ENCODE data around the gene ZNF277.

The ZNF277 gene

GRCh38 chr7:112224186-112224585 lies 17.7 kb downstream of the ZNF277 start:
- DNase-seq, result no peak
- ChIA-PET CTCF (interaction anchor here (0.8 to 1.4 kb wide), 2 partner anchors 8 to 9 kb away, joined by 4 read pairs; no protein-coding TSS in a partner anchor), POLR2A (no interaction called here)
- H3K36me3 ChIP-seq (ENCODE audit: control insufficient read depth in 4 of 4, insufficient read depth in 4 of 4, low read length in 3 of 4), result peaks cover 0 to 6% (median 5%) of the 10 kb centered on the region in 4 experiments
- peaks cover 0 to 5% (median 0%) of the 10 kb centered on the region in 5 experiments for H3K9me3 ChIP-seq (ENCODE audit: control extremely low read depth in 1 of 5, control insufficient read depth in 4 of 5, insufficient read depth in 2 of 5, low read depth in 1 of 5, low read length in 4 of 5)
- no peak overlapping the region for H3K4me3 ChIP-seq (ENCODE audit: control insufficient read depth in 1 of 7, extremely low read depth in 1 of 7, insufficient read depth in 4 of 7, low read depth in 2 of 7, low read length in 6 of 7)
- no peaks in the 10 kb centered on the region for H3K4me1 ChIP-seq (ENCODE audit: control extremely low read depth in 1 of 4, control insufficient read depth in 4 of 4, insufficient read depth in 4 of 4, low read length in 3 of 4)
- no peaks in the 10 kb centered on the region for H3K27me3 ChIP-seq (replicated peaks in 2 of 5; ENCODE audit: control insufficient read depth in 4 of 5, insufficient read depth in 5 of 5, low read length in 4 of 5)
- no CpG with 5 or more reads among the region's 2 CpGs for WGBS (ENCODE audit: insufficient coverage)
- no peak overlapping the region for H3K27ac ChIP-seq (ENCODE audit: insufficient read depth in 1 of 2, low read depth in 1 of 2, low read length in 2 of 2, poor library complexity in 1 of 2, severe bottlenecking in 2 of 2)

- H3K4me3 ChIP-seq (ENCODE audit: control insufficient read depth in 1 of 7, extremely low read depth in 1 of 7, insufficient read depth in 4 of 7, low read depth in 2 of 7, low read length in 6 of 7), result no peak overlapping the region
- no peaks in the 10 kb centered on the region for H3K27me3 ChIP-seq (replicated peaks in 2 of 5; ENCODE audit: control insufficient read depth in 4 of 5, insufficient read depth in 5 of 5, low read length in 4 of 5)
- DNase-seq, result no peak
- peaks cover 0 to 6% (median 5%) of the 10 kb centered on the region in 4 experiments for H3K36me3 ChIP-seq (ENCODE audit: control insufficient read depth in 4 of 4, insufficient read depth in 4 of 4, low read length in 3 of 4)
- no peaks in the 10 kb centered on the region for H3K4me1 ChIP-seq (ENCODE audit: control extremely low read depth in 1 of 4, control insufficient read depth in 4 of 4, insufficient read depth in 4 of 4, low read length in 3 of 4)
- ChIA-PET POLR2A (no interaction called here), CTCF (interaction anchor here (0.8 kb wide), 1 partner anchor 8 kb away, joined by 4 read pairs; no protein-coding TSS in a partner anchor)
- H3K9me3 ChIP-seq (ENCODE audit: control extremely low read depth in 1 of 5, control insufficient read depth in 4 of 5, insufficient read depth in 2 of 5, low read depth in 1 of 5, low read length in 4 of 5), result peaks cover 0 to 5% (median 0%) of the 10 kb centered on the region in 5 experiments
- H3K27ac ChIP-seq (ENCODE audit: insufficient read depth in 1 of 2, low read depth in 1 of 2, low read length in 2 of 2, poor library complexity in 1 of 2, severe bottlenecking in 2 of 2), result no peak overlapping the region
Measured at GRCh38 chr7:112225006-112225405, 18.5 kb downstream of the ZNF277 start.

- H3K36me3 ChIP-seq (ENCODE audit: control insufficient read depth in 4 of 4, insufficient read depth in 4 of 4, low read length in 3 of 4), result peaks cover 0 to 6% (median 5%) of the 10 kb centered on the region in 4 experiments
- ChIA-PET CTCF (interaction anchor here (0.6 kb wide), 1 partner anchor 187 kb away, joined by 3 read pairs; no protein-coding TSS in a partner anchor), POLR2A (no interaction called here)
- H3K27ac ChIP-seq (ENCODE audit: insufficient read depth in 1 of 2, low read depth in 1 of 2, low read length in 2 of 2, poor library complexity in 1 of 2, severe bottlenecking in 2 of 2), result no peak overlapping the region
- WGBS (ENCODE audit: insufficient coverage), result no CpG with 5 or more reads among the region's 4 CpGs
- H3K4me3 ChIP-seq (ENCODE audit: control insufficient read depth in 1 of 7, extremely low read depth in 1 of 7, insufficient read depth in 4 of 7, low read depth in 2 of 7, low read length in 6 of 7), result no peak overlapping the region
- no peak for DNase-seq
- no peaks in the 10 kb centered on the region for H3K4me1 ChIP-seq (ENCODE audit: control extremely low read depth in 1 of 4, control insufficient read depth in 4 of 4, insufficient read depth in 4 of 4, low read length in 3 of 4)
- H3K27me3 ChIP-seq (replicated peaks in 2 of 5; ENCODE audit: control insufficient read depth in 4 of 5, insufficient read depth in 5 of 5, low read length in 4 of 5), result no peaks in the 10 kb centered on the region
- H3K9me3 ChIP-seq (ENCODE audit: control extremely low read depth in 1 of 5, control insufficient read depth in 4 of 5, insufficient read depth in 2 of 5, low read depth in 1 of 5, low read length in 4 of 5), result peaks cover 0 to 5% (median 0%) of the 10 kb centered on the region in 5 experiments
Measured at GRCh38 chr7:112226701-112227276, 20.3 kb downstream of the ZNF277 start.

- H3K4me1 ChIP-seq (ENCODE audit: control extremely low read depth in 1 of 4, control insufficient read depth in 4 of 4, insufficient read depth in 4 of 4, low read length in 3 of 4), result no peaks in the 10 kb centered on the region
- no peak for DNase-seq
- H3K36me3 ChIP-seq (ENCODE audit: control insufficient read depth in 4 of 4, insufficient read depth in 4 of 4, low read length in 3 of 4), result peaks cover 0 to 2% (median 0%) of the 10 kb centered on the region in 4 experiments
- no CpG with 5 or more reads among the region's 2 CpGs for WGBS (ENCODE audit: insufficient coverage)
- H3K27ac ChIP-seq (ENCODE audit: insufficient read depth in 1 of 2, low read depth in 1 of 2, low read length in 2 of 2, poor library complexity in 1 of 2, severe bottlenecking in 2 of 2), result no peak overlapping the region
- H3K27me3 ChIP-seq (replicated peaks in 2 of 5; ENCODE audit: control insufficient read depth in 4 of 5, insufficient read depth in 5 of 5, low read length in 4 of 5), result no peaks in the 10 kb centered on the region
- ChIA-PET POLR2A (no interaction called here), CTCF (no interaction called here)
- H3K9me3 ChIP-seq (ENCODE audit: control extremely low read depth in 1 of 5, control insufficient read depth in 4 of 5, insufficient read depth in 2 of 5, low read depth in 1 of 5, low read length in 4 of 5), result peaks cover 0 to 2% (median 0%) of the 10 kb centered on the region in 5 experiments
- H3K4me3 ChIP-seq (ENCODE audit: control insufficient read depth in 1 of 7, extremely low read depth in 1 of 7, insufficient read depth in 4 of 7, low read depth in 2 of 7, low read length in 6 of 7), result no peak overlapping the region
Measured at GRCh38 chr7:112228632-112229031, 22.1 kb downstream of the ZNF277 start.

GRCh38 chr7:112232212-112232978 lies 25.9 kb downstream of the ZNF277 start:
- no peak for DNase-seq
- Histone ChIP-seq H3K27me3 (replicated peaks in 2 of 5; ENCODE audit: control insufficient read depth in 4 of 5, insufficient read depth in 5 of 5, low read length in 4 of 5) (no peaks in the 10 kb centered on the region), H3K27ac (ENCODE audit: insufficient read depth in 1 of 2, low read depth in 1 of 2, low read length in 2 of 2, poor library complexity in 1 of 2, severe bottlenecking in 2 of 2) (no peak overlapping the region), H3K9me3 (ENCODE audit: control extremely low read depth in 1 of 5, control insufficient read depth in 4 of 5, insufficient read depth in 2 of 5, low read depth in 1 of 5, low read length in 4 of 5) (peaks cover 0 to 13% (median 4%) of the 10 kb centered on the region in 5 experiments), H3K4me1 (ENCODE audit: control extremely low read depth in 1 of 4, control insufficient read depth in 4 of 4, insufficient read depth in 4 of 4, low read length in 3 of 4) (no peaks in the 10 kb centered on the region), H3K36me3 (ENCODE audit: control insufficient read depth in 4 of 4, insufficient read depth in 4 of 4, low read length in 3 of 4) (peaks cover 0 to 2% (median 0%) of the 10 kb centered on the region in 4 experiments), H3K4me3 (ENCODE audit: control insufficient read depth in 1 of 7, extremely low read depth in 1 of 7, insufficient read depth in 4 of 7, low read depth in 2 of 7, low read length in 6 of 7) (no peak overlapping the region)
- ChIA-PET POLR2A (no interaction called here), CTCF (no interaction called here)
- WGBS (ENCODE audit: insufficient coverage), result 100% methylated on average over 2 of the region's 4 CpGs

GRCh38 chr7:112233048-112233697 lies 26.7 kb downstream of the ZNF277 start:
- Histone ChIP-seq H3K27me3 (replicated peaks in 2 of 5; ENCODE audit: control insufficient read depth in 4 of 5, insufficient read depth in 5 of 5, low read length in 4 of 5) (no peaks in the 10 kb centered on the region), H3K36me3 (ENCODE audit: control insufficient read depth in 4 of 4, insufficient read depth in 4 of 4, low read length in 3 of 4) (peaks cover 0 to 2% (median 0%) of the 10 kb centered on the region in 4 experiments), H3K27ac (ENCODE audit: insufficient read depth in 1 of 2, low read depth in 1 of 2, low read length in 2 of 2, poor library complexity in 1 of 2, severe bottlenecking in 2 of 2) (no peak overlapping the region), H3K9me3 (ENCODE audit: control extremely low read depth in 1 of 5, control insufficient read depth in 4 of 5, insufficient read depth in 2 of 5, low read depth in 1 of 5, low read length in 4 of 5) (peaks cover 0 to 15% (median 4%) of the 10 kb centered on the region in 5 experiments), H3K4me3 (ENCODE audit: control insufficient read depth in 1 of 7, extremely low read depth in 1 of 7, insufficient read depth in 4 of 7, low read depth in 2 of 7, low read length in 6 of 7) (no peak overlapping the region), H3K4me1 (ENCODE audit: control extremely low read depth in 1 of 4, control insufficient read depth in 4 of 4, insufficient read depth in 4 of 4, low read length in 3 of 4) (no peaks in the 10 kb centered on the region)
- ChIA-PET POLR2A (no interaction called here), CTCF (no interaction called here)
- WGBS (ENCODE audit: insufficient coverage), result 100% methylated on average over 3 of the region's 3 CpGs
- no peak for DNase-seq

GRCh38 chr7:112234147-112234546 lies 27.7 kb downstream of the ZNF277 start:
- no CpG with 5 or more reads among the region's 1 CpG for WGBS (ENCODE audit: insufficient coverage)
- Histone ChIP-seq H3K36me3 (ENCODE audit: control insufficient read depth in 4 of 4, insufficient read depth in 4 of 4, low read length in 3 of 4) (peaks cover 0 to under 1% (median 0%) of the 10 kb centered on the region in 4 experiments), H3K27ac (ENCODE audit: insufficient read depth in 1 of 2, low read depth in 1 of 2, low read length in 2 of 2, poor library complexity in 1 of 2, severe bottlenecking in 2 of 2) (no peak overlapping the region), H3K4me3 (ENCODE audit: control insufficient read depth in 1 of 7, extremely low read depth in 1 of 7, insufficient read depth in 4 of 7, low read depth in 2 of 7, low read length in 6 of 7) (no peak overlapping the region), H3K9me3 (ENCODE audit: control extremely low read depth in 1 of 5, control insufficient read depth in 4 of 5, insufficient read depth in 2 of 5, low read depth in 1 of 5, low read length in 4 of 5) (peaks cover 0 to 17% (median 4%) of the 10 kb centered on the region in 5 experiments), H3K27me3 (replicated peaks in 2 of 5; ENCODE audit: control insufficient read depth in 4 of 5, insufficient read depth in 5 of 5, low read length in 4 of 5) (no peaks in the 10 kb centered on the region), H3K4me1 (ENCODE audit: control extremely low read depth in 1 of 4, control insufficient read depth in 4 of 4, insufficient read depth in 4 of 4, low read length in 3 of 4) (no peaks in the 10 kb centered on the region)
- no peak for DNase-seq
- ChIA-PET CTCF (no interaction called here), POLR2A (no interaction called here)

Data from common myeloid progenitor, CD34-positive (primary cell).